Measurements from ENCODE around the gene PRLH.

The PRLH gene

DNA sequence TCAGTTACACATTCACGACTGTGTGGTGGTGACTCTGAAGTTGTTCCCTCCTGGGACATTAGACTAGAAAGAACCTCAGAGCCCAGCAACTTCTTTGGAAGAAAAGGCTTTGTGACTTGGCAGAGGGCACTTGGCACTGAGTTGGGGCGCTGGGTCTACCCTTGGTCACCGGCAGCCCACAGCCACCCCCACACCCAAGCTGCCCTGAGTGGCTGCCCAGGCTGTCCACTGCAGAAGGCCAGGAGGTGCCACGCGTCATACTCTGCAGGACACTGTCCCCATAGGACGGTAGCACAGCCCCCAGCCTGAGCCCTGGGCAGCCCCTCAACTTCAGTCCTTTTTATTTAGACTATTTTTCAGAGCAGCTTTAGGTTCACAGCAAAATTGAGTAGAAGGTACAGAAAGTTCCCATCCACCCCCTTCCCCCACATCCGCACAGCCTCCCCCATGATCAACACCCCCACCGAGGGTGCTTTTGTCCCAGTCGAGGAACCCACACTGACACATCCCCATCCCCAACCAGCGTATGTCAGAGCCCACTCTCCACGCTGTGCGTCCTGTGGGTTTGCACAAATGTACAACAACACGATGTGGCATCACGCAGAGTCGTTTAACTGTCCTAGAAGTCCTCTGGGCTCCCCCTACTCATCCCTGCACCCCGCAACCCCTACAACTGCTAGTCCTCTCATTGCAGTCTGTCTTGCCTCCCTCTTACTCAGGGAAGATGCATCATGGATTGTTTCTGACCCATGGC is 1.1 kb downstream of the PRLH start (continued):
- TF ChIP-seq, protein P1, sequence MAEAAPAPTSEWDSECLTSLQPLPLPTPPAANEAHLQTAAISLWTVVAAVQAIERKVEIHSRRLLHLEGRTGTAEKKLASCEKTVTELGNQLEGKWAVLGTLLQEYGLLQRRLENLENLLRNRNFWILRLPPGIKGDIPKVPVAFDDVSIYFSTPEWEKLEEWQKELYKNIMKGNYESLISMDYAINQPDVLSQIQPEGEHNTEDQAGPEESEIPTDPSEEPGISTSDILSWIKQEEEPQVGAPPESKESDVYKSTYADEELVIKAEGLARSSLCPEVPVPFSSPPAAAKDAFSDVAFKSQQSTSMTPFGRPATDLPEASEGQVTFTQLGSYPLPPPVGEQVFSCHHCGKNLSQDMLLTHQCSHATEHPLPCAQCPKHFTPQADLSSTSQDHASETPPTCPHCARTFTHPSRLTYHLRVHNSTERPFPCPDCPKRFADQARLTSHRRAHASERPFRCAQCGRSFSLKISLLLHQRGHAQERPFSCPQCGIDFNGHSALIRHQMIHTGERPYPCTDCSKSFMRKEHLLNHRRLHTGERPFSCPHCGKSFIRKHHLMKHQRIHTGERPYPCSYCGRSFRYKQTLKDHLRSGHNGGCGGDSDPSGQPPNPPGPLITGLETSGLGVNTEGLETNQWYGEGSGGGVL (tag by site-specific recombination; IDR thresholded peaks at IDR 0.05), result no peak
- no peak for TF ChIP-seq ZXDB (tag by site-specific recombination; IDR thresholded peaks at IDR 0.05)
- TF ChIP-seq, protein P2, sequence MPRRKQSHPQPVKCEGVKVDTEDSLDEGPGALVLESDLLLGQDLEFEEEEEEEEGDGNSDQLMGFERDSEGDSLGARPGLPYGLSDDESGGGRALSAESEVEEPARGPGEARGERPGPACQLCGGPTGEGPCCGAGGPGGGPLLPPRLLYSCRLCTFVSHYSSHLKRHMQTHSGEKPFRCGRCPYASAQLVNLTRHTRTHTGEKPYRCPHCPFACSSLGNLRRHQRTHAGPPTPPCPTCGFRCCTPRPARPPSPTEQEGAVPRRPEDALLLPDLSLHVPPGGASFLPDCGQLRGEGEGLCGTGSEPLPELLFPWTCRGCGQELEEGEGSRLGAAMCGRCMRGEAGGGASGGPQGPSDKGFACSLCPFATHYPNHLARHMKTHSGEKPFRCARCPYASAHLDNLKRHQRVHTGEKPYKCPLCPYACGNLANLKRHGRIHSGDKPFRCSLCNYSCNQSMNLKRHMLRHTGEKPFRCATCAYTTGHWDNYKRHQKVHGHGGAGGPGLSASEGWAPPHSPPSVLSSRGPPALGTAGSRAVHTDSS (tag by site-specific recombination; IDR thresholded peaks at IDR 0.05), result no peak

DNA sequence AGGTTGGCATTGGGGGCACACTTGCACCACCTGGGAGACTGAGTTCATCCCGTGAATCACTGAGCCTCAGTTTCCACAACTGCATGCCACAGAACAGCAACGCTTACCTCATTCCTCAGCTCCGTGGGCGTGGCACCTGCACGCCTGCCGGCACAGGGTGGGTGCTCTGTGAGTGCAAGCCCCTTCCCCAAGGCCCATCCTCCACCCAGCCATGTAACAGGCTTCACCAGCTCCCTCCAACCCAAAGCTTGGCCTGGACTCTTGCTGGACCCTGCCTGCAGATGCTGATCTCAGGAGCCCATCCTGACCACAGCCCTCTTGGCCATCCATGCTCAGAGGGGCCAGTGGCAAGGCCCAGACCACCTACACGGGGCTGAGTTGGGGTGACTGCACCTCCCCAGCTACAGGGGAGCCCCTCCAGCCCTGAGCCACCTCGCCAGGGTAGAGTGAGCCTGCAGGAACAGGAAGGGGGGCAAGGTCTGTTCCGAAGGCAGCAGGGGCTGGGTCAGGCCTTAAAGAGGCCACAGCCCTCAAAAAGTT is 1.8 kb downstream of the PRLH start:
- no peak overlapping the region for H3K4me3 ChIP-seq (ENCODE audit: low read depth, low read length)
- ChIA-PET POLR2A (no interaction called here), CTCF (interaction anchor here (0.7 to 2.2 kb wide), 2 partner anchors 36 to 55 kb away, joined by 3 to 9 read pairs; no protein-coding TSS in a partner anchor)
- H3K36me3 ChIP-seq (ENCODE audit: control insufficient read depth in 2 of 2, insufficient read depth in 1 of 2, low read length in 2 of 2), result no peaks in the 10 kb centered on the region
- H3K9me3 ChIP-seq (ENCODE audit: control insufficient read depth, insufficient read depth, low read depth, low read length), result no peaks in the 10 kb centered on the region
- no peak overlapping the region for H3K27ac ChIP-seq (ENCODE audit: extremely low read depth, low read depth, low read length)
- 0 out of 2 replicates have a peak, but pooled peaks cover 3% of the 10 kb centered on the region for H3K4me1 ChIP-seq (ENCODE audit: control insufficient read depth, insufficient read depth, low read length)
- TF ChIP-seq ZNF132 (tag by site-specific recombination; IDR thresholded peaks at IDR 0.05; ENCODE audit: borderline replicate concordance), result no peak

DNA sequence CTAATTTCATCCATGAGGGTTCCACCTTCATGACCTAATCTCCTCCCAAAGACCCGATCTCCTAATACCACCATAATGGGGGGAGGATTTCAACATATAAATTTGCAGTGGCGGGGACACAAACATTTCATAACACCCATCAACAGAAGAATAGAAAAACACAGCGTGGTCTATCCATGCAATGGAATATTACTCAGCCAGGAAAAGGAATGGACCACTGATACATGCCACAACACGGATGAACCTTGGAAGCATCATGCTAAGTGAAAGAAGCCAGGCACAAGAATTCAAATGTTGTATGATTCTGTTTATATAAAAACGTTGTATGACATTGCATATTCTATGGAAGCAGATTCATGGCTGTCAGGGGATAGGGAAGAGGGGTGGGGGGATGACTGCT is 2.7 kb downstream of the PRLH start:
- ChIA-PET CTCF (no interaction called here), POLR2A (no interaction called here)
- Histone ChIP-seq H3K36me3 (ENCODE audit: control insufficient read depth in 2 of 2, insufficient read depth in 1 of 2, low read length in 2 of 2) (no peaks in the 10 kb centered on the region), H3K27ac (ENCODE audit: extremely low read depth, low read depth, low read length) (no peak overlapping the region), H3K9me3 (ENCODE audit: control insufficient read depth, insufficient read depth, low read depth, low read length) (no peaks in the 10 kb centered on the region), H3K4me1 (ENCODE audit: control insufficient read depth, insufficient read depth, low read length) (0 out of 2 replicates have a peak, but pooled peaks cover 3% of the 10 kb centered on the region), H3K4me3 (ENCODE audit: low read depth, low read length) (no peak overlapping the region)
- TF ChIP-seq ZNF146 (tag by site-specific recombination; IDR thresholded peaks at IDR 0.05) (peak; percentile 92), ZFP69B (tag by site-specific recombination; IDR thresholded peaks at IDR 0.05) (no peak)

DNA sequence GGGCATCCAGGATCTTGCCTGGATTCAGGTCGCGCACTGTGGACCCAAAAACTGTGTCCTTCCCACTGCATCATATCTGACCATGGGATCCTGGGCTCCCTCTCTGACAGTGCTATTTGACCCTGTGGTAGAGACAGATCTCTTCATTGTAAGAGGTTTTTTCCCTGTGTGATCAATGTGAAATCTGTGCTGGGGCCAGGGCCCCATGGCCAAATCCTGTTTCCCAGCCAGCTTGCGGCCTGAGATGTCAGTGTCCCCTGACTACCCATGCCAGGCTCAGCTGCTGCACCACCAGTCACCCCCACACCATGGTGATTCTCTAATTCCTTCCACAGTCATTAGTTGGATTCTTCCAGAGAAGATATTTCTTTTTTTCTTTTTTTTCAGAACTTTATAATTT is 3.5 kb downstream of the PRLH start:
- Histone ChIP-seq H3K4me1 (ENCODE audit: control insufficient read depth, insufficient read depth, low read length) (0 out of 2 replicates have a peak, but pooled peaks cover 3% of the 10 kb centered on the region), H3K36me3 (ENCODE audit: control insufficient read depth in 2 of 2, insufficient read depth in 1 of 2, low read length in 2 of 2) (no peaks in the 10 kb centered on the region), H3K27ac (ENCODE audit: extremely low read depth, low read depth, low read length) (no peak overlapping the region), H3K9me3 (ENCODE audit: control insufficient read depth, insufficient read depth, low read depth, low read length) (no peaks in the 10 kb centered on the region), H3K4me3 (ENCODE audit: low read depth, low read length) (no peak overlapping the region)
- ChIA-PET POLR2A (no interaction called here), CTCF (no interaction called here)
- no peak for TF ChIP-seq ZNF555 (tag by site-specific recombination; conservative IDR thresholded peaks at IDR 0.05)
- TF ChIP-seq ZIC2 (tag by site-specific recombination; IDR thresholded peaks at IDR 0.05), result no peak
- TF ChIP-seq MZF1 (tag by site-specific recombination; IDR thresholded peaks at IDR 0.05; ENCODE audit: borderline replicate concordance), result no peak
- TF ChIP-seq ZBTB17 (tag by site-specific recombination; IDR thresholded peaks at IDR 0.05), result no peak
- TF ChIP-seq ZNF670 (tag by site-specific recombination; IDR thresholded peaks at IDR 0.05; ENCODE audit: low read depth), result no peak
- TF ChIP-seq, protein P3, sequence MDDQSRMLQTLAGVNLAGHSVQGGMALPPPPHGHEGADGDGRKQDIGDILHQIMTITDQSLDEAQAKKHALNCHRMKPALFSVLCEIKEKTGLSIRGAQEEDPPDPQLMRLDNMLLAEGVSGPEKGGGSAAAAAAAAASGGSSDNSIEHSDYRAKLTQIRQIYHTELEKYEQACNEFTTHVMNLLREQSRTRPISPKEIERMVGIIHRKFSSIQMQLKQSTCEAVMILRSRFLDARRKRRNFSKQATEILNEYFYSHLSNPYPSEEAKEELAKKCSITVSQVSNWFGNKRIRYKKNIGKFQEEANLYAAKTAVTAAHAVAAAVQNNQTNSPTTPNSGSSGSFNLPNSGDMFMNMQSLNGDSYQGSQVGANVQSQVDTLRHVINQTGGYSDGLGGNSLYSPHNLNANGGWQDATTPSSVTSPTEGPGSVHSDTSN (CRISPR knock-in tag; IDR thresholded peaks at IDR 0.05), result no peak
- TF ChIP-seq ZNF335 (tag by site-specific recombination; conservative IDR thresholded peaks at IDR 0.05), result no peak
- TF ChIP-seq ZNF664 (tag by site-specific recombination; IDR thresholded peaks at IDR 0.05), result no peak
- no peak for TF ChIP-seq ZNF549 (tag by site-specific recombination; IDR thresholded peaks at IDR 0.05)

All from HEK293 (cell line).